H1 (cell line): ENCODE results near the gene AKAP9. TPM values are rescaled to one million over a fixed set of nuclear protein-coding genes. Genes with fewer than 3 reads are reported as not detected.

Source experiments
- CTCF ChIA-PET: fragments of 300-600 bp; sonication (Branson Sonifier 250); formaldehyde crosslinking; loops from one replicate; lab custom pipeline; 2021; ENCODE audit not compliant: partially characterized antibody; lab: Charles Lee
- POLR2A ChIA-PET: fragments of 300-600 bp; sonication (Branson Sonifier 250); formaldehyde crosslinking; loops from one replicate; lab custom pipeline; 2021; ENCODE audit warnings: inconsistent platforms; ENCODE audit not compliant: partially characterized antibody; lab: Charles Lee
- DNase-seq, 2 experiments: peaks; one replicate each; pipeline versions ENCODE4 v3.0.0 to v3.0.0-alpha.2; 2010 to 2022; ENCODE audit warnings: low spot score in 2 of 2, low read depth in 1 of 2, mixed read lengths in 1 of 2
- FAIRE-seq: peaks from 2 replicates; lab custom pipeline; 2011; peaks lifted over from hg19 to GRCh38; lab: Jason Lieb, UNC
- H2AFZ ChIP-seq: 2 replicates; pipeline ENCODE4 v1.8.1; 2012; ENCODE audit warnings: low read length, inconsistent platforms
- H2AK5ac ChIP-seq: 2 replicates; pipeline ENCODE4 v1.6.1; 2013; ENCODE audit warnings: low read depth, low read length
- H2BK120ac ChIP-seq: replicated peaks from 2 replicates; pipeline ENCODE3; 2013; ENCODE audit warnings: low read depth, low read length, inconsistent platforms
- H2BK12ac ChIP-seq: 2 replicates; pipeline ENCODE4 v1.6.1; 2013; ENCODE audit warnings: low read depth, low read length
- H2BK15ac ChIP-seq: 2 replicates; pipeline ENCODE4 v1.6.1; 2013; ENCODE audit warnings: low read length
- H2BK20ac ChIP-seq: 2 replicates; pipeline ENCODE4 v1.6.1; 2013; ENCODE audit warnings: low read length
- H2BK5ac ChIP-seq: 2 replicates; pipeline ENCODE4 v1.6.1; 2013; ENCODE audit warnings: low read depth, low read length
- H3K14ac ChIP-seq: 2 replicates; pipeline ENCODE4 v1.6.1; 2013; ENCODE audit warnings: inconsistent platforms; ENCODE audit not compliant: insufficient read length
- H3K18ac ChIP-seq: 2 replicates; pipeline ENCODE4 v1.6.1; 2013; ENCODE audit warnings: low read length; ENCODE audit errors: extremely low read depth
- H3K23ac ChIP-seq: 2 replicates; pipeline ENCODE4 v1.6.1; 2013; ENCODE audit warnings: inconsistent platforms; ENCODE audit not compliant: insufficient read length
- H3K23me2 ChIP-seq: 2 replicates; pipeline ENCODE4 v1.6.1; 2013; ENCODE audit warnings: low read depth, low read length
- H3K27ac ChIP-seq: 2 replicates; pipeline ENCODE4 v1.6.1; 2011; ENCODE audit warnings: low read depth, low read length, inconsistent platforms
- H3K27me3 ChIP-seq, 4 experiments: replicated peaks in 1 of 4; 1 replicate in 1 of 4; 2 replicates in 3 of 4; pipeline versions ENCODE4 v1.6.1 to v1.8.1; 2011 to 2013; ENCODE audit warnings: low read length in 3 of 4, mild to moderate bottlenecking in 3 of 4, inconsistent platforms in 2 of 4, mixed read lengths in 2 of 4, moderate library complexity in 1 of 4; ENCODE audit not compliant: control insufficient read depth in 3 of 4, insufficient read depth in 3 of 4; ENCODE audit errors: extremely low read depth in 1 of 4
- H3K36me3 ChIP-seq, 4 experiments: 2 replicates each; pipeline versions ENCODE4 v1.6.1 to v1.8.1; 2011 to 2013; ENCODE audit warnings: mild to moderate bottlenecking in 4 of 4, low read length in 3 of 4, moderate library complexity in 2 of 4, control low read depth in 1 of 4, inconsistent platforms in 1 of 4; ENCODE audit not compliant: insufficient read depth in 4 of 4, control insufficient read depth in 2 of 4
- H3K4ac ChIP-seq: replicated peaks from 2 replicates; pipeline ENCODE3; 2013; ENCODE audit warnings: low read length, low read depth, mixed read lengths, inconsistent platforms; ENCODE audit not compliant: insufficient read length
- H3K4me1 ChIP-seq, 4 experiments: replicated peaks in 1 of 4; 1 replicate in 1 of 4; 2 replicates in 3 of 4; pipeline versions ENCODE4 v1.6.1 to v1.8.1; 2011 to 2013; ENCODE audit warnings: low read length in 3 of 4, inconsistent platforms in 2 of 4, mixed read lengths in 1 of 4; ENCODE audit not compliant: insufficient read depth in 4 of 4, control insufficient read depth in 3 of 4
- H3K4me2 ChIP-seq, 2 experiments: 2 replicates each; pipeline versions ENCODE4 v1.6.1 to v1.8.1; 2011 to 2013; ENCODE audit warnings: low read depth in 2 of 2, low read length in 2 of 2, control low read depth in 1 of 2, inconsistent platforms in 1 of 2, mild to moderate bottlenecking in 1 of 2; ENCODE audit not compliant: insufficient read depth in 1 of 2
- H3K4me3 ChIP-seq, 4 experiments: fragments of 200-600, 300-600 bp in 1 of 4; sonication (generic), shearing (Covaris generic), sonication (Bioruptor Twin) in 1 of 4; 2 replicates each; pipeline versions ENCODE4 v1.5.1 to v1.8.1; 2011 to 2016; ENCODE audit warnings: low read length in 4 of 4, low read depth in 3 of 4, control low read depth in 2 of 4, inconsistent platforms in 2 of 4, mild to moderate bottlenecking in 2 of 4, mixed read lengths in 1 of 4, moderate library complexity in 1 of 4; ENCODE audit not compliant: insufficient read depth in 2 of 4; ENCODE audit errors: extremely low read depth in 1 of 4
- H3K56ac ChIP-seq: replicated peaks from 2 replicates; pipeline ENCODE3; 2013; ENCODE audit warnings: low read depth, mild to moderate bottlenecking, mixed read lengths, low read length, inconsistent platforms; ENCODE audit not compliant: insufficient read length
- H3K79me1 ChIP-seq: 2 replicates; pipeline ENCODE4 v1.6.1; 2013; ENCODE audit warnings: low read depth, low read length, control low read depth
- H3K79me2 ChIP-seq, 2 experiments: 2 replicates each; pipeline versions ENCODE4 v1.6.1 to v1.8.1; 2012 to 2013; ENCODE audit warnings: low read length in 2 of 2, mild to moderate bottlenecking in 2 of 2, inconsistent platforms in 1 of 2; ENCODE audit not compliant: insufficient read depth in 2 of 2, control insufficient read depth in 1 of 2
- H3K9ac ChIP-seq, 4 experiments: replicated peaks in 1 of 4; 1 replicate in 1 of 4; 2 replicates in 3 of 4; pipeline versions ENCODE4 v1.6.1 to v1.8.1; 2011 to 2013; ENCODE audit warnings: low read depth in 3 of 4, low read length in 3 of 4, control low read depth in 2 of 4, mild to moderate bottlenecking in 2 of 4, moderate library complexity in 2 of 4, inconsistent platforms in 1 of 4; ENCODE audit errors: extremely low read depth in 1 of 4
- H3K9me3 ChIP-seq, 2 experiments: 2 replicates each; pipeline versions ENCODE4 v1.6.1 to v1.8.1; 2012 to 2013; ENCODE audit warnings: mild to moderate bottlenecking in 2 of 2, moderate library complexity in 2 of 2, control low read depth in 1 of 2, inconsistent platforms in 1 of 2, low read depth in 1 of 2, low read length in 1 of 2, mixed read lengths in 1 of 2; ENCODE audit not compliant: insufficient read depth in 2 of 2
- H4K20me1 ChIP-seq, 2 experiments: replicated peaks in 1 of 2; 2 replicates each; pipeline versions ENCODE3 to v1.8.1; 2011 to 2013; ENCODE audit warnings: inconsistent platforms in 2 of 2, low read length in 2 of 2, mild to moderate bottlenecking in 1 of 2; ENCODE audit not compliant: insufficient read depth in 2 of 2, control insufficient read depth in 1 of 2
- H4K5ac ChIP-seq: 2 replicates; pipeline ENCODE4 v1.6.1; 2013; ENCODE audit warnings: low read length, low read depth, mixed read lengths, inconsistent platforms; ENCODE audit not compliant: insufficient read length
- H4K8ac ChIP-seq: 2 replicates; pipeline ENCODE4 v1.8.0; 2013; ENCODE audit warnings: mild to moderate bottlenecking, moderate library complexity, low read length, inconsistent platforms; ENCODE audit not compliant: insufficient read depth; ENCODE audit errors: extremely low read depth
- H4K91ac ChIP-seq: replicated peaks from 2 replicates; pipeline ENCODE3; 2013; ENCODE audit warnings: low read length, mixed read lengths, inconsistent platforms; ENCODE audit not compliant: insufficient read length
- ASH2L ChIP-seq: fragments of 200-600, 300-600 bp; sonication (generic); IDR thresholded peaks from one replicate; pipeline ENCODE4 v1.7.1; 2017; ENCODE audit warnings: low read length
- BRCA1 ChIP-seq: IDR thresholded peaks from 2 replicates; pipeline ENCODE4 v1.6.1; 2012; ENCODE audit warnings: low read depth, low read length, improper control_type of control experiment
- CBX5 ChIP-seq: fragments of 300-800, 300-1000 bp; sonication (generic); IDR thresholded peaks from 2 replicates; pipeline ENCODE4 v1.7.1; 2016; ENCODE audit warnings: antibody characterized with exemption, low read length, low read depth
- CEBPB ChIP-seq: IDR thresholded peaks from 2 replicates; pipeline ENCODE4 v1.6.1; 2012; ENCODE audit warnings: low read depth, low read length
- CHD2 ChIP-seq: IDR thresholded peaks from 2 replicates; pipeline ENCODE4 v1.6.1; 2012; ENCODE audit warnings: low read length, improper control_type of control experiment
- CTBP2 ChIP-seq: IDR thresholded peaks from 2 replicates; pipeline ENCODE4 v1.7.0; 2011; ENCODE audit warnings: borderline replicate concordance, mild to moderate bottlenecking, moderate library complexity, mixed read lengths, low read length; ENCODE audit not compliant: insufficient read depth, insufficient read length
- EGR1 ChIP-seq: IDR thresholded peaks from 2 replicates; pipeline ENCODE4 v1.6.1; 2011; ENCODE audit warnings: low read depth, low read length, borderline replicate concordance
- EP300 ChIP-seq, 2 experiments: IDR thresholded peaks; 1 replicate in 1 of 2; 2 replicates in 1 of 2; pipeline ENCODE4 v1.6.1; 2011 to 2012; ENCODE audit warnings: low read depth in 2 of 2, low read length in 2 of 2, mild to moderate bottlenecking in 2 of 2, borderline replicate concordance in 1 of 2, inconsistent platforms in 1 of 2, moderate library complexity in 1 of 2
- HDAC2 ChIP-seq, 2 experiments: fragments of 300-600 bp in 1 of 2; sonication (generic) in 1 of 2; IDR thresholded peaks; 2 replicates each; pipeline ENCODE4 v1.6.1; 2011 to 2012; ENCODE audit warnings: low read depth in 2 of 2, low read length in 2 of 2, mild to moderate bottlenecking in 2 of 2, moderate library complexity in 2 of 2, borderline replicate concordance in 1 of 2, inconsistent platforms in 1 of 2
- HDAC6 ChIP-seq: IDR thresholded peaks from one replicate; pipeline ENCODE4 v1.7.1; 2012; ENCODE audit warnings: low read depth, mild to moderate bottlenecking, inconsistent platforms, low read length, moderate library complexity
- JUND ChIP-seq: IDR thresholded peaks from 2 replicates; pipeline ENCODE4 v1.6.1; 2011; ENCODE audit warnings: mild to moderate bottlenecking, improper control_type of control experiment, low read length
- KDM1A ChIP-seq: fragments of 200-600, 300-600 bp; sonication (generic); IDR thresholded peaks from 2 replicates; pipeline ENCODE4 v1.7.1; 2016; ENCODE audit warnings: mild to moderate bottlenecking, low read length, borderline replicate concordance
- KDM5A ChIP-seq: fragments of 200-600 bp; IDR thresholded peaks from 2 replicates; pipeline ENCODE4 v1.7.1; 2012; ENCODE audit warnings: mild to moderate bottlenecking, low read length, inconsistent platforms, mixed read lengths
- MAFK ChIP-seq: IDR thresholded peaks from 2 replicates; pipeline ENCODE4 v1.6.1; 2012; ENCODE audit warnings: low read depth, mild to moderate bottlenecking, improper control_type of control experiment, low read length
- WGBS, 2 experiments: shearing (Covaris generic) in 1 of 2; methylation state at CpG; one replicate each; pipeline versions ENCODE4 v1.1.6 to v1.1.7; 2013 to 2015; ENCODE audit warnings: low lambda C conversion rate in 2 of 2, mixed read lengths in 2 of 2, inconsistent platforms in 1 of 2, low coverage in 1 of 2, missing lambda C conversion rate in 1 of 2; ENCODE audit not compliant: insufficient replicate concordance in 2 of 2, insufficient coverage in 1 of 2, insufficient read length in 1 of 2; ENCODE audit errors: extremely low coverage in 1 of 2, missing lambda C conversion rate in 1 of 2; 5-methylcytosine and 5-hydroxymethylcytosine counted together
- polyA plus RNA-seq, 7 experiments: library from polyadenylated mRNA; depleted of rRNA in 3 of 7; stranded (reverse) in 5 of 7; unstranded in 2 of 7; fragments of >200 nt in 5 of 7; fragments of 200-250 nt in 2 of 7; gene quantifications; 1 replicate in 5 of 7; 2 replicates in 1 of 7; 4 replicates in 1 of 7; pipeline versions ENCODE4 v1.2.1 to v1.2.3, GENCODE V29; 2011 to 2013; ENCODE audit warnings: missing spikeins in 2 of 7, mixed read lengths in 2 of 7
- total RNA-seq: library from RNA; stranded (reverse); fragmentation: NEBNext Ultra II Directional; extraction: Animal tissue kit (Norgen Biotek cat#: 25700); gene quantifications from 2 replicates; pipeline ENCODE4 v1.2.1, GENCODE V29; 2021
- TF ChIP-seq, protein P1 (sequence below): IDR thresholded peaks from 2 replicates; pipeline ENCODE4 v1.6.1; 2011; ENCODE audit warnings: low read depth, mild to moderate bottlenecking, low read length; ENCODE audit not compliant: insufficient read depth

The AKAP9 gene
- total and polyA plus RNA-seq, 2 of the 8 experiments (the other 6 are each of a cell fraction or from before 2014, with no cell fraction given) = 6.2 to 26.3 TPM

DNA sequence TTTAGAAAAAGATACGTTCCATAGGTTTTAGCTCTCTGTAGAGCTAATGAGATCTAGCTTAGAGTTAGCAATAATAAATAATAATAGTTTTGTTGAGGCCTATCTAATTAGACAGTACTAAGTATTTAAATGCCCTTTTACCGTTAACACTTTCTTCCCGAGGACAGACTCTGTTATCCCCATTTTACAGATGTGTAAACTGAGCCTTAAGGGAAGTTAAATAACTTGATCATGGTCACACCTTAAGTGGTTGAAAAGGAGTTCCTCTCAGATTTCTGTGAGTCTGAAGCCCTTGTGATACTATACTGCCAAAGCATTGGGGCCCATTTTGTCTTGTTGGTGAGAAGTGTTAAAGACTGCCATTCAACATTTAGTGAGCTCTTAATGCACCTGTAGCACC lies 132.0 kb downstream of the AKAP9 start:
- Histone ChIP-seq H4K20me1 (no peaks in the 10 kb centered on the region), H2BK12ac (no peak overlapping the region), H3K4me1 (no peaks in the 10 kb centered on the region), H3K4me3 (no peak overlapping the region), H4K8ac (no peak overlapping the region), H4K5ac (no peak overlapping the region), H3K79me2 (no peaks in the 10 kb centered on the region), H3K56ac (no peak overlapping the region), H3K4ac (no peak overlapping the region), H3K9ac (no peak overlapping the region), H2BK15ac (no peak overlapping the region), H3K9me3 (no peaks in the 10 kb centered on the region), H3K4me2 (no peak overlapping the region), H2BK120ac (no peak overlapping the region), H3K23me2 (no peaks in the 10 kb centered on the region), H3K14ac (no peak overlapping the region), H4K91ac (no peak overlapping the region), H2AK5ac (no peak overlapping the region), H3K36me3 (peaks cover 0 to 6% (median 4%) of the 10 kb centered on the region in 4 experiments; a peak in 4 of 8 replicates), H3K27ac (no peak overlapping the region), H2AFZ (no peak overlapping the region), H2BK20ac (no peak overlapping the region), H3K23ac (no peak overlapping the region), H3K18ac (no peak overlapping the region), H3K79me1 (no peaks in the 10 kb centered on the region), H2BK5ac (no peak overlapping the region), H3K27me3 (no peaks in the 10 kb centered on the region)
- ChIA-PET CTCF (no interaction called here), POLR2A (no interaction called here)
- DNase-seq (no peak), FAIRE-seq (no peak)
- WGBS, 2 experiments = 92 to 100% methylated on average over 1 to 3 of the region's 3 CpGs
- no peak for TF ChIP-seq ASH2L
- TF ChIP-seq JUND = no peak
- TF ChIP-seq BRCA1 = no peak
- no peak for TF ChIP-seq EGR1
- TF ChIP-seq, protein P1, sequence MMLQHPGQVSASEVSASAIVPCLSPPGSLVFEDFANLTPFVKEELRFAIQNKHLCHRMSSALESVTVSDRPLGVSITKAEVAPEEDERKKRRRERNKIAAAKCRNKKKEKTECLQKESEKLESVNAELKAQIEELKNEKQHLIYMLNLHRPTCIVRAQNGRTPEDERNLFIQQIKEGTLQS = no peak
- TF ChIP-seq HDAC2 (IDR thresholded peaks at IDR 0.05; ENCODE audit: borderline replicate concordance in 1 of 2, low read depth in 2 of 2, low read length in 2 of 2) = no peak
- TF ChIP-seq CBX5 = no peak
- TF ChIP-seq KDM5A = no peak
- no peak for TF ChIP-seq EP300 (IDR thresholded peaks at IDR 0.05; ENCODE audit: borderline replicate concordance in 1 of 2, low read depth in 2 of 2, low read length in 2 of 2)
- TF ChIP-seq MAFK = no peak
- no peak for TF ChIP-seq CHD2
- no peak for TF ChIP-seq KDM1A
- TF ChIP-seq CTBP2 = no peak
- no peak for TF ChIP-seq CEBPB
- TF ChIP-seq HDAC6 = no peak
